HepG2 (cell line): Measurements from ENCODE around the gene SDCCAG8. TPM values are rescaled to one million over a fixed set of nuclear protein-coding genes. Genes with fewer than 3 reads are reported as not detected.

ENCODE experiments used
- ARNT ChIP-seq: fragments of 450-650 bp; IDR thresholded peaks from 2 replicates; pipeline ENCODE4 v1.6.1; 2017
- BHLHE40 ChIP-seq: IDR thresholded peaks from 2 replicates; pipeline ENCODE4 v1.6.1; 2011; ENCODE audit warnings: low read length, improper control_type of control experiment
- CENPX ChIP-seq: sonication (generic); formaldehyde crosslinking; IDR thresholded peaks from 2 replicates; pipeline ENCODE4 v1.9.0; 2021; ENCODE audit warnings: mild to moderate bottlenecking, missing genetic modification reagents, moderate library complexity
- FOXK1 ChIP-seq: sonication (generic); formaldehyde crosslinking; IDR thresholded peaks from 2 replicates; pipeline ENCODE4 v1.4.0; 2020; ENCODE audit warnings: low read depth, missing genetic modification reagents, borderline replicate concordance
- GZF1 ChIP-seq: sonication (generic); formaldehyde crosslinking; IDR thresholded peaks from 2 replicates; pipeline ENCODE4 v1.5.1; 2020; ENCODE audit warnings: mild to moderate bottlenecking, missing genetic modification reagents
- KDM5B ChIP-seq: sonication (generic); formaldehyde crosslinking; IDR thresholded peaks from 2 replicates; pipeline ENCODE4 v1.4.0; 2020; ENCODE audit warnings: missing genetic modification reagents, mild to moderate bottlenecking, borderline replicate concordance
- MIXL1 ChIP-seq: IDR thresholded peaks from 2 replicates; pipeline ENCODE4 v1.6.1; 2016
- MXD3 ChIP-seq: IDR thresholded peaks from 2 replicates; pipeline ENCODE4 v1.6.1; 2016; ENCODE audit warnings: mild to moderate bottlenecking, missing biosample characterization, missing genetic modification reagents
- NFAT5 ChIP-seq: sonication (generic); formaldehyde crosslinking; IDR thresholded peaks from 2 replicates; pipeline ENCODE4 v1.4.0; 2020; ENCODE audit warnings: missing genetic modification reagents
- NFE2 ChIP-seq: sonication (generic); formaldehyde crosslinking; IDR thresholded peaks from 2 replicates; pipeline ENCODE4 v1.4.0; 2020; ENCODE audit warnings: missing genetic modification reagents
- NFE2L2 ChIP-seq: fragments of 150-350 bp; IDR thresholded peaks from 2 replicates; pipeline ENCODE4 v1.6.1; 2014; ENCODE audit warnings: low read length
- REXO4 ChIP-seq: sonication (generic); formaldehyde crosslinking; IDR thresholded peaks from 2 replicates; pipeline ENCODE4 v1.8.0; 2022; ENCODE audit warnings: missing genetic modification reagents, mild to moderate bottlenecking, borderline replicate concordance
- SRY ChIP-seq: sonication (generic); formaldehyde crosslinking; IDR thresholded peaks from 2 replicates; pipeline ENCODE4 v1.8.0; 2022; ENCODE audit warnings: mild to moderate bottlenecking, missing genetic modification reagents
- TCF7 ChIP-seq: sonication (generic); IDR thresholded peaks from 2 replicates; pipeline ENCODE4 v1.6.1; 2016; ENCODE audit warnings: antibody characterized with exemption, low read depth
- TEAD2 ChIP-seq: sonication (generic); formaldehyde crosslinking; IDR thresholded peaks from 2 replicates; pipeline ENCODE4 v1.9.0; 2021; ENCODE audit warnings: missing genetic modification reagents
- ZKSCAN5 ChIP-seq: sonication (generic); formaldehyde crosslinking; IDR thresholded peaks from 2 replicates; pipeline ENCODE4 v1.5.1; 2020; ENCODE audit warnings: mild to moderate bottlenecking, missing genetic modification reagents
- ZNF224 ChIP-seq: sonication (generic); formaldehyde crosslinking; IDR thresholded peaks from 2 replicates; pipeline ENCODE4 v1.5.0; 2020; ENCODE audit warnings: mild to moderate bottlenecking, missing genetic modification reagents
- ZNF709 ChIP-seq: sonication (generic); formaldehyde crosslinking; IDR thresholded peaks from 2 replicates; pipeline ENCODE4 v1.5.0; 2020; ENCODE audit warnings: mild to moderate bottlenecking, missing genetic modification reagents
- ZZZ3 ChIP-seq: sonication (generic); formaldehyde crosslinking; IDR thresholded peaks from 2 replicates; pipeline ENCODE4 v1.4.0; 2020; ENCODE audit warnings: missing genetic modification reagents, mild to moderate bottlenecking, borderline replicate concordance
- polyA plus RNA-seq, 8 experiments: library from polyadenylated mRNA; depleted of rRNA in 3 of 8; stranded (reverse) in 7 of 8; unstranded in 1 of 8; fragments of >200 nt; fragmentation: Illumina TruSeq in 4 of 8; extraction: Trizol in 4 of 8; gene quantifications; 2 replicates each; pipeline versions ENCODE4 v1.2.1 to v1.2.3, GENCODE V29; 2011 to 2016; ENCODE audit warnings: low read depth in 4 of 8, missing spikeins in 1 of 8, mixed read lengths in 1 of 8; ENCODE audit not compliant: insufficient read depth in 1 of 8
- total RNA-seq, 5 experiments: library from RNA; depleted of rRNA; stranded (reverse); fragments of >200 nt; fragmentation: Illumina TruSeq; extraction: Trizol; gene quantifications; 2 replicates each; pipeline ENCODE4 v1.2.3, GENCODE V29; 2016; ENCODE audit warnings: low read depth in 1 of 5
- TF ChIP-seq, protein P1 (sequence below): sonication (generic); formaldehyde crosslinking; IDR thresholded peaks from 2 replicates; pipeline ENCODE4 v1.8.0; 2022; ENCODE audit warnings: missing genetic modification reagents, low read depth, mild to moderate bottlenecking, borderline replicate concordance
- TF ChIP-seq, protein P2 (sequence below): sonication (generic); formaldehyde crosslinking; IDR thresholded peaks from 2 replicates; pipeline ENCODE4 v1.4.0; 2020; ENCODE audit warnings: missing genetic modification reagents
- TF ChIP-seq, protein P3 (sequence below): sonication (generic); formaldehyde crosslinking; IDR thresholded peaks from 2 replicates; pipeline ENCODE4 v1.5.1; 2020; ENCODE audit warnings: missing genetic modification reagents, mild to moderate bottlenecking, borderline replicate concordance

Gene SDCCAG8
- total and polyA plus RNA-seq, 2 of the 13 experiments (the other 11 are each of a cell fraction or from before 2014, with no cell fraction given) = 9.5 to 13.4 TPM

DNA sequence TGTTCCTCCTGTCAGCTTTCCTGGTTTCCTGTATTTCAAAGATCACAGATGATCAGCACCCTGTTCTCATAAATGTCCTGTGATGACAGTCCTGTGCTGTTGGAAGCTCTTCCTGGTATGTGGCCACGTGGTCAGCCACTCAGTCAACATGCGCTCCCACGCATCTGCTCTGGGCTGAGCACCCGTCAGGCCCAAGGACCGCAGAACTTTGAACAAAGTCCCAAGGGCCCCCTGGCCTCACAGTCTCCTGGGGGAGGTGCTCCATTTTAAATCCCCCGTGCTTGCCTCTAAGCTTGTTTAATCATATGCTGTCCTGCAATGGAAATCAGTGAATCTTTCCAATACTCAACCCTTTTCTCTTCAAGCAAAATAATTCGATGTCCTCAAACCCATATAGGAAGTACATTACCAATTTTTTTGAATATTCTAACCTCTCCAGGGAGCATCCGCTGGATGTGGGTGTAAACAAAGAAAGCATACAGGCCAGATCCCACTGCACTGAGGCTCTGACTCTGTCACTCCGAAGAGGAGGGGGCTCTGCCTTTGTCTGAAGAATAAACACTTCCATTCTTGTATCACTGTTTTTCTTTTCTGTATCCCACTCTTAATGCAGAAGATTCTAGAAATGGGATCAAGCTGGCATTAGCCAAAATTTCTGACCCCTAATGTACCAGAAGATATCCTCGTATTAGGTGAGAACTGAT is 250.3 kb downstream of the SDCCAG8 start (continued):
- TF ChIP-seq NFAT5 (CRISPR knock-in tag) (no peak), REXO4 (CRISPR knock-in tag) (0 out of 2 replicates have a peak, but pooled peaks have one; percentile 61), GZF1 (CRISPR knock-in tag) (no peak), BHLHE40 (peak; percentile 50), ARNT (no peak), MIXL1 (CRISPR knock-in tag) (peak; percentile 85; the same call in 1 of the 2 replicates), TEAD2 (no peak), TCF7 (peak; percentile 36), NFE2 (no peak), NFE2L2 (no peak), ZNF224 (CRISPR knock-in tag) (0 out of 2 replicates have a peak, but pooled peaks have one; percentile 59), ZZZ3 (CRISPR knock-in tag) (no peak), KDM5B (peak; percentile 71; the same call in 1 of the 2 replicates), MXD3 (CRISPR knock-in tag) (peak; percentile 72; the same call in 1 of the 2 replicates), CENPX (no peak), ZKSCAN5 (no peak), FOXK1 (CRISPR knock-in tag) (peak; percentile 93), ZNF709 (CRISPR knock-in tag) (no peak; the same call in 1 of the 2 replicates), SRY (CRISPR knock-in tag) (no peak)
- TF ChIP-seq, protein P1, sequence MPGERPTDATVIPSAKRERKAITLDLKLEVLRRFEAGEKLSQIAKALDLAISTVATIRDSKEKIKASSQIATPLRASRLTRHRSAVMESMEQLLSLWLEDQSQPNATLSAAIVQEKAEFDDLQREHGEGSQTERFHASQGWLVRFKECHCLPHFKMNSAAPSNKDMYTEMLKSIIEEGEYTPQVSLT (CRISPR knock-in tag) = no peak
- TF ChIP-seq, protein P2, sequence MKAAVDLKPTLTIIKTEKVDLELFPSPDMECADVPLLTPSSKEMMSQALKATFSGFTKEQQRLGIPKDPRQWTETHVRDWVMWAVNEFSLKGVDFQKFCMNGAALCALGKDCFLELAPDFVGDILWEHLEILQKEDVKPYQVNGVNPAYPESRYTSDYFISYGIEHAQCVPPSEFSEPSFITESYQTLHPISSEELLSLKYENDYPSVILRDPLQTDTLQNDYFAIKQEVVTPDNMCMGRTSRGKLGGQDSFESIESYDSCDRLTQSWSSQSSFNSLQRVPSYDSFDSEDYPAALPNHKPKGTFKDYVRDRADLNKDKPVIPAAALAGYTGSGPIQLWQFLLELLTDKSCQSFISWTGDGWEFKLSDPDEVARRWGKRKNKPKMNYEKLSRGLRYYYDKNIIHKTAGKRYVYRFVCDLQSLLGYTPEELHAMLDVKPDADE (CRISPR knock-in tag) = no peak
- TF ChIP-seq, protein P3, sequence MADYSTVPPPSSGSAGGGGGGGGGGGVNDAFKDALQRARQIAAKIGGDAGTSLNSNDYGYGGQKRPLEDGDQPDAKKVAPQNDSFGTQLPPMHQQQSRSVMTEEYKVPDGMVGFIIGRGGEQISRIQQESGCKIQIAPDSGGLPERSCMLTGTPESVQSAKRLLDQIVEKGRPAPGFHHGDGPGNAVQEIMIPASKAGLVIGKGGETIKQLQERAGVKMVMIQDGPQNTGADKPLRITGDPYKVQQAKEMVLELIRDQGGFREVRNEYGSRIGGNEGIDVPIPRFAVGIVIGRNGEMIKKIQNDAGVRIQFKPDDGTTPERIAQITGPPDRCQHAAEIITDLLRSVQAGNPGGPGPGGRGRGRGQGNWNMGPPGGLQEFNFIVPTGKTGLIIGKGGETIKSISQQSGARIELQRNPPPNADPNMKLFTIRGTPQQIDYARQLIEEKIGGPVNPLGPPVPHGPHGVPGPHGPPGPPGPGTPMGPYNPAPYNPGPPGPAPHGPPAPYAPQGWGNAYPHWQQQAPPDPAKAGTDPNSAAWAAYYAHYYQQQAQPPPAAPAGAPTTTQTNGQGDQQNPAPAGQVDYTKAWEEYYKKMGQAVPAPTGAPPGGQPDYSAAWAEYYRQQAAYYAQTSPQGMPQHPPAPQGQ (CRISPR knock-in tag) = no peak
